ENCODE data around the gene NCAPH2.

DNA sequence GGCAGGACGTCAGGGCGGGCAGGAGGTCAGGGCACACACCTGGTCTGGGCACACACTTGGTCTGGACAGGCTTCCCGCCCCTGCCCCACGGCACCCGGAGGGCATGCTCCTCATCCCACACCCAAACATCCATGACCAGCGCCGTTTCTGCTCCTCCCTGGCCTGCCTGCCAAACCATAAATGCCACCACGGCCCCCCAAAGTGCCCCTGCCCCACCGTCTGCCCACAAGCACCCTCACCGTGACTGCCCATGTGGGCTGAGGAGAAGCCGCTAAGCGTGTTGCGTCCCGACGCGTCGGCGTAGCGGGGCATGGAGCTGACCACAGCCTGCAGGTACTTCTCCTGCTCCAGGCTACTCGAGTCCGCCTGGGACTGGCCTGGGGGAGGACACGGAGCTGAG lies 49.0 kb upstream of the NCAPH2 start:
- TF ChIP-seq, protein P1, sequence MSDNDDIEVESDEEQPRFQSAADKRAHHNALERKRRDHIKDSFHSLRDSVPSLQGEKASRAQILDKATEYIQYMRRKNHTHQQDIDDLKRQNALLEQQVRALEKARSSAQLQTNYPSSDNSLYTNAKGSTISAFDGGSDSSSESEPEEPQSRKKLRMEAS (IDR thresholded peaks at IDR 0.05), result no peak
- TF ChIP-seq, protein P2, sequence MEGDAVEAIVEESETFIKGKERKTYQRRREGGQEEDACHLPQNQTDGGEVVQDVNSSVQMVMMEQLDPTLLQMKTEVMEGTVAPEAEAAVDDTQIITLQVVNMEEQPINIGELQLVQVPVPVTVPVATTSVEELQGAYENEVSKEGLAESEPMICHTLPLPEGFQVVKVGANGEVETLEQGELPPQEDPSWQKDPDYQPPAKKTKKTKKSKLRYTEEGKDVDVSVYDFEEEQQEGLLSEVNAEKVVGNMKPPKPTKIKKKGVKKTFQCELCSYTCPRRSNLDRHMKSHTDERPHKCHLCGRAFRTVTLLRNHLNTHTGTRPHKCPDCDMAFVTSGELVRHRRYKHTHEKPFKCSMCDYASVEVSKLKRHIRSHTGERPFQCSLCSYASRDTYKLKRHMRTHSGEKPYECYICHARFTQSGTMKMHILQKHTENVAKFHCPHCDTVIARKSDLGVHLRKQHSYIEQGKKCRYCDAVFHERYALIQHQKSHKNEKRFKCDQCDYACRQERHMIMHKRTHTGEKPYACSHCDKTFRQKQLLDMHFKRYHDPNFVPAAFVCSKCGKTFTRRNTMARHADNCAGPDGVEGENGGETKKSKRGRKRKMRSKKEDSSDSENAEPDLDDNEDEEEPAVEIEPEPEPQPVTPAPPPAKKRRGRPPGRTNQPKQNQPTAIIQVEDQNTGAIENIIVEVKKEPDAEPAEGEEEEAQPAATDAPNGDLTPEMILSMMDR (IDR thresholded peaks at IDR 0.05; ENCODE audit: control extremely low read depth in 1 of 3, insufficient read depth in 1 of 3, low read depth in 1 of 3, low read length in 3 of 3), result no peak
- TF ChIP-seq YY1 (IDR thresholded peaks at IDR 0.05; ENCODE audit: low read depth, low read length) (no peak), HDAC2 (IDR thresholded peaks at IDR 0.05; ENCODE audit: borderline replicate concordance in 1 of 2, low read depth in 2 of 2, low read length in 2 of 2) (no peak), EGR1 (IDR thresholded peaks at IDR 0.05; ENCODE audit: borderline replicate concordance, low read depth, low read length) (no peak)

All from H1 (cell line).